ENCODE results near the gene RPS21.

RPS21 gene

GRCh38 chr20:62358171-62359042 is 28.5 kb upstream of the RPS21 start:
- Histone ChIP-seq H3K79me2 (ENCODE audit: insufficient read depth, low read length) (no peaks in the 10 kb centered on the region), H3K9ac (ENCODE audit: low read depth, low read length, poor library complexity, severe bottlenecking) (no peak overlapping the region), H4K20me1 (ENCODE audit: insufficient read depth, low read length, poor library complexity, severe bottlenecking) (no peaks in the 10 kb centered on the region), H3K4me2 (ENCODE audit: low read depth, low read length, poor library complexity, severe bottlenecking) (no peak overlapping the region), H3K4me3 (ENCODE audit: low read length, poor library complexity, severe bottlenecking) (no peak overlapping the region), H3K36me3 (ENCODE audit: insufficient read depth, low read length) (no peaks in the 10 kb centered on the region), H2AFZ (ENCODE audit: low read length) (no peak overlapping the region), H3K9me2 (replicated peaks; ENCODE audit: low read depth, low read length) (no peaks in the 10 kb centered on the region), H3K27me3 (ENCODE audit: insufficient read depth, low read length, poor library complexity, severe bottlenecking) (no peaks in the 10 kb centered on the region), H3K4me1 (ENCODE audit: insufficient read depth, low read length, poor library complexity, severe bottlenecking) (no peaks in the 10 kb centered on the region), H3K9me3 (ENCODE audit: insufficient read depth, low read depth, low read length) (no peaks in the 10 kb centered on the region), H3F3A (ENCODE audit: low read depth) (no peaks in the 10 kb centered on the region)
- TF ChIP-seq EZH2phosphoT487 (IDR thresholded peaks at IDR 0.05; ENCODE audit: borderline replicate concordance) (no peak), CTCF (conservative IDR thresholded peaks at IDR 0.05; ENCODE audit: low read length) (no peak)

- no peak overlapping the region for H2AFZ ChIP-seq (ENCODE audit: low read length)
- no peaks in the 10 kb centered on the region for H3K4me1 ChIP-seq (ENCODE audit: insufficient read depth, low read length, poor library complexity, severe bottlenecking)
Observed at GRCh38 chr20:62359043-62359490, 27.8 kb upstream of the RPS21 start.

GRCh38 chr20:62359491-62360121 is 27.3 kb upstream of the RPS21 start:
- H3K36me3 ChIP-seq (ENCODE audit: insufficient read depth, low read length) = no peaks in the 10 kb centered on the region
- H4K20me1 ChIP-seq (ENCODE audit: insufficient read depth, low read length, poor library complexity, severe bottlenecking) = no peaks in the 10 kb centered on the region
- H3K79me2 ChIP-seq (ENCODE audit: insufficient read depth, low read length) = no peaks in the 10 kb centered on the region
- TF ChIP-seq EZH2phosphoT487 (IDR thresholded peaks at IDR 0.05; ENCODE audit: borderline replicate concordance) (no peak), CTCF (conservative IDR thresholded peaks at IDR 0.05; ENCODE audit: low read length) (no peak)
- no peaks in the 10 kb centered on the region for H3K9me2 ChIP-seq (replicated peaks; ENCODE audit: low read depth, low read length)
- no peaks in the 10 kb centered on the region for H3F3A ChIP-seq (ENCODE audit: low read depth)
- H2AFZ ChIP-seq (ENCODE audit: low read length) = no peak overlapping the region
- no peaks in the 10 kb centered on the region for H3K9me3 ChIP-seq (ENCODE audit: insufficient read depth, low read depth, low read length)
- H3K27me3 ChIP-seq (ENCODE audit: insufficient read depth, low read length, poor library complexity, severe bottlenecking) = no peaks in the 10 kb centered on the region
- no peak overlapping the region for H3K4me2 ChIP-seq (ENCODE audit: low read depth, low read length, poor library complexity, severe bottlenecking)
- no peak overlapping the region for H3K4me3 ChIP-seq (ENCODE audit: low read length, poor library complexity, severe bottlenecking)
- H3K4me1 ChIP-seq (ENCODE audit: insufficient read depth, low read length, poor library complexity, severe bottlenecking) = no peaks in the 10 kb centered on the region
- H3K9ac ChIP-seq (ENCODE audit: low read depth, low read length, poor library complexity, severe bottlenecking) = no peak overlapping the region

More at GRCh38 chr20:62359043-62359490, 27.8 kb upstream of the RPS21 start:
- H3K27me3 ChIP-seq (ENCODE audit: insufficient read depth, low read length, poor library complexity, severe bottlenecking) = no peaks in the 10 kb centered on the region
- no peak overlapping the region for H3K4me3 ChIP-seq (ENCODE audit: low read length, poor library complexity, severe bottlenecking)
- H3K79me2 ChIP-seq (ENCODE audit: insufficient read depth, low read length) = no peaks in the 10 kb centered on the region
- no peaks in the 10 kb centered on the region for H3F3A ChIP-seq (ENCODE audit: low read depth)
- H4K20me1 ChIP-seq (ENCODE audit: insufficient read depth, low read length, poor library complexity, severe bottlenecking) = no peaks in the 10 kb centered on the region
- no peak overlapping the region for H3K9ac ChIP-seq (ENCODE audit: low read depth, low read length, poor library complexity, severe bottlenecking)
- no peak overlapping the region for H3K4me2 ChIP-seq (ENCODE audit: low read depth, low read length, poor library complexity, severe bottlenecking)
- no peaks in the 10 kb centered on the region for H3K9me3 ChIP-seq (ENCODE audit: insufficient read depth, low read depth, low read length)
- TF ChIP-seq EZH2phosphoT487 (IDR thresholded peaks at IDR 0.05; ENCODE audit: borderline replicate concordance) = no peak
- no peak for TF ChIP-seq CTCF (conservative IDR thresholded peaks at IDR 0.05; ENCODE audit: low read length)
- H3K9me2 ChIP-seq (replicated peaks; ENCODE audit: low read depth, low read length) = no peaks in the 10 kb centered on the region
- no peaks in the 10 kb centered on the region for H3K36me3 ChIP-seq (ENCODE audit: insufficient read depth, low read length)

Data from Loucy (cell line).